ENCODE data around the gene CCL14.

CCL14 gene

GRCh38 chr17:35969558-35970380 is 16.8 kb downstream of the CCL14 start:
- H3K27me3 ChIP-seq (ENCODE audit: control insufficient read depth, insufficient read depth, low read length): no peaks in the 10 kb centered on the region
- no peak overlapping the region for H3K27ac ChIP-seq (ENCODE audit: low read depth, low read length)

DNA sequence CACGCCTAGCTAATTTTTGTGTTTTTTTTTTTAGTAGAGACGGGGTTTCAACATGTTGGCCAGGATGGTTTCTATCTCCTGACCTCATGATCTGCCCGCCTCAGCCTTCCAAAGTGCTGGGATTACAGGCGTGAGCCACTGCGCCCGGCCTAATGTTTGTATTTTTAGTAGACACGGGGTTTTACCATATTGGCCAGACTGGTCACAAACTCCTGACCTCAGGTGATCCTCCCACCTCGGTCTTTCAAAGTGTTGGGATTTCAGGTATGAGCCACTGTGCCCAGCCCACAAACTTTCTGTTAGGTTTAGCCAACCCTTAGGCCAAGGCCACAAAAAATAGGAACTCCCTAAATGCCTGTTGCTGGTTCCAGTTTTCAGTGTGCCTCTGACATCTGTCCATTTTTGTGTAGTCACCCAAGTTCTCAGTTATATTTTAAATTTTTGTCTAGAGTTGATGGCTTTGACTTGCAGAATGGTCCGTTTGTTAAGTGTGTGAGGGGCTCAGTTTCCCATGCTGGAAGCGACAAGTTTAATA is 17.9 kb downstream of the CCL14 start:
- no peaks in the 10 kb centered on the region for H3K36me3 ChIP-seq (ENCODE audit: control insufficient read depth, insufficient read depth, low read length)
- no peak overlapping the region for H3K4me3 ChIP-seq (ENCODE audit: low read depth, low read length)
- H3K9ac ChIP-seq (ENCODE audit: low read depth, low read length): no peak overlapping the region
- H3K9me3 ChIP-seq (ENCODE audit: control insufficient read depth, insufficient read depth, low read length): no peaks in the 10 kb centered on the region
- H3K4me1 ChIP-seq (ENCODE audit: control insufficient read depth, insufficient read depth, low read length): no peaks in the 10 kb centered on the region
- no peaks in the 10 kb centered on the region for H3K27me3 ChIP-seq (ENCODE audit: control insufficient read depth, insufficient read depth, low read length)
- no peak overlapping the region for H3K27ac ChIP-seq (ENCODE audit: low read depth, low read length)

More at GRCh38 chr17:35969558-35970380, 16.8 kb downstream of the CCL14 start:
- Histone ChIP-seq H3K4me1 (ENCODE audit: control insufficient read depth, insufficient read depth, low read length) (no peaks in the 10 kb centered on the region), H3K9me3 (ENCODE audit: control insufficient read depth, insufficient read depth, low read length) (no peaks in the 10 kb centered on the region), H3K9ac (ENCODE audit: low read depth, low read length) (no peak overlapping the region), H3K36me3 (ENCODE audit: control insufficient read depth, insufficient read depth, low read length) (no peaks in the 10 kb centered on the region), H3K4me3 (ENCODE audit: low read depth, low read length) (no peak overlapping the region)

DNA sequence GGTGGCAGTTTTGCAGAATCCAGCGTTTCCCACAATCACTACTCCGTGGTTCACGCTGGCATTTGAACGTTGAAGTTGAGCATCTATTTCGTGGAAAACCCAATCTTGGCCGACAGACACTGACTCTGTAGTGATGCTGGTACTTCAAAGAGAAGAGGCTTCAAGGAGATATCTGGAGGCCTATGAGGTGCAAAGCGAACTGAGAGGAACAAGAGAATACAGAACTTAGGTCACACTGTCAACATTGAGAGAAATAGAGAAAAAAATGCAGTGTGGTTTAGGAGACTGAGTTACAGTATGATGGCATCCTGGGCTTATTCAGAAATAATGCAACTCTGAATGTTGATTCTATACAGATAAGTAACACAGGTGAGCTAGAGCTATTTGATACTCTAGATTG is 21.3 kb downstream of the CCL14 start:
- no peak overlapping the region for H3K9ac ChIP-seq (ENCODE audit: low read depth, low read length)
- no peak overlapping the region for H3K4me3 ChIP-seq (ENCODE audit: low read depth, low read length)

GRCh38 chr17:35963663-35964062 is 22.9 kb downstream of the CCL14 start:
- Histone ChIP-seq H3K4me1 (ENCODE audit: control insufficient read depth, insufficient read depth, low read length) (no peaks in the 10 kb centered on the region), H3K4me3 (ENCODE audit: low read depth, low read length) (no peak overlapping the region), H3K27ac (ENCODE audit: low read depth, low read length) (no peak overlapping the region), H3K27me3 (ENCODE audit: control insufficient read depth, insufficient read depth, low read length) (no peaks in the 10 kb centered on the region), H3K36me3 (ENCODE audit: control insufficient read depth, insufficient read depth, low read length) (no peaks in the 10 kb centered on the region), H3K9me3 (ENCODE audit: control insufficient read depth, insufficient read depth, low read length) (no peaks in the 10 kb centered on the region), H3K9ac (ENCODE audit: low read depth, low read length) (no peak overlapping the region)

More for the DNA sequence above, 21.3 kb downstream of the CCL14 start:
- Histone ChIP-seq H3K9me3 (ENCODE audit: control insufficient read depth, insufficient read depth, low read length) (no peaks in the 10 kb centered on the region), H3K27me3 (ENCODE audit: control insufficient read depth, insufficient read depth, low read length) (no peaks in the 10 kb centered on the region), H3K27ac (ENCODE audit: low read depth, low read length) (no peak overlapping the region), H3K4me1 (ENCODE audit: control insufficient read depth, insufficient read depth, low read length) (no peaks in the 10 kb centered on the region), H3K36me3 (ENCODE audit: control insufficient read depth, insufficient read depth, low read length) (no peaks in the 10 kb centered on the region)

- Histone ChIP-seq H3K27ac (ENCODE audit: low read depth, low read length) (no peak overlapping the region), H3K9ac (ENCODE audit: low read depth, low read length) (no peak overlapping the region), H3K9me3 (ENCODE audit: control insufficient read depth, insufficient read depth, low read length) (no peaks in the 10 kb centered on the region), H3K4me1 (ENCODE audit: control insufficient read depth, insufficient read depth, low read length) (peaks cover 8% of the 10 kb centered on the region; the same call in 1 of the 2 replicates), H3K4me3 (ENCODE audit: low read depth, low read length) (no peak overlapping the region), H3K36me3 (ENCODE audit: control insufficient read depth, insufficient read depth, low read length) (no peaks in the 10 kb centered on the region), H3K27me3 (ENCODE audit: control insufficient read depth, insufficient read depth, low read length) (no peaks in the 10 kb centered on the region)
Observed at GRCh38 chr17:35953720-35954119, 32.8 kb downstream of the CCL14 start.

DNA sequence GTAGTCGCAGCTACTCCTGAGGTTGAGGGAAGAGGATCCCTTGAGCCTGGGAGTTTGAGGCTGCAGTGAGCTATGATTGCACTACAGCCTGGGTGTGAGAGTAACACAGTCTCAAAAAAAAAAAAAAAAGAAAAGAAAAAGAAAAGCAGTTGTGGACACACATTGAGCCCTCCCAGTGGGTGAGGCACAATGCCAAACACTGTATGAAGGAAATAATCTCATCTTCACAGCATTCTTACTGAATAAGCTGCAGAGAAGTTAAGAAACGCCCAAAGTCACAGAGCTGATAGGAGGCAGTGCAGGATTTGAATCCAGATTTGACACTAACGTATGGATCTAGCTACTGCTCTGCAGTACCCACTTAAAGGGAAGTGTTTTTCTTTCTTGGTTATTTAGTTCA is 37.1 kb downstream of the CCL14 start:
- no peak overlapping the region for H3K9ac ChIP-seq (ENCODE audit: low read depth, low read length)
- H3K4me3 ChIP-seq (ENCODE audit: low read depth, low read length): no peak overlapping the region
- H3K4me1 ChIP-seq (ENCODE audit: control insufficient read depth, insufficient read depth, low read length): peaks cover 8% of the 10 kb centered on the region; the same call in 1 of the 2 replicates
- no peaks in the 10 kb centered on the region for H3K36me3 ChIP-seq (ENCODE audit: control insufficient read depth, insufficient read depth, low read length)
- no peaks in the 10 kb centered on the region for H3K27me3 ChIP-seq (ENCODE audit: control insufficient read depth, insufficient read depth, low read length)
- H3K27ac ChIP-seq (ENCODE audit: low read depth, low read length): no peak overlapping the region
- no peaks in the 10 kb centered on the region for H3K9me3 ChIP-seq (ENCODE audit: control insufficient read depth, insufficient read depth, low read length)

- Histone ChIP-seq H3K4me1 (ENCODE audit: control insufficient read depth, insufficient read depth, low read length) (no peaks in the 10 kb centered on the region), H3K27me3 (ENCODE audit: control insufficient read depth, insufficient read depth, low read length) (no peaks in the 10 kb centered on the region), H3K9ac (ENCODE audit: low read depth, low read length) (no peak overlapping the region), H3K4me3 (ENCODE audit: low read depth, low read length) (no peak overlapping the region), H3K36me3 (ENCODE audit: control insufficient read depth, insufficient read depth, low read length) (no peaks in the 10 kb centered on the region), H3K27ac (ENCODE audit: low read depth, low read length) (no peak overlapping the region), H3K9me3 (ENCODE audit: control insufficient read depth, insufficient read depth, low read length) (no peaks in the 10 kb centered on the region)
Observed at GRCh38 chr17:35948092-35948491, 38.4 kb downstream of the CCL14 start.

DNA sequence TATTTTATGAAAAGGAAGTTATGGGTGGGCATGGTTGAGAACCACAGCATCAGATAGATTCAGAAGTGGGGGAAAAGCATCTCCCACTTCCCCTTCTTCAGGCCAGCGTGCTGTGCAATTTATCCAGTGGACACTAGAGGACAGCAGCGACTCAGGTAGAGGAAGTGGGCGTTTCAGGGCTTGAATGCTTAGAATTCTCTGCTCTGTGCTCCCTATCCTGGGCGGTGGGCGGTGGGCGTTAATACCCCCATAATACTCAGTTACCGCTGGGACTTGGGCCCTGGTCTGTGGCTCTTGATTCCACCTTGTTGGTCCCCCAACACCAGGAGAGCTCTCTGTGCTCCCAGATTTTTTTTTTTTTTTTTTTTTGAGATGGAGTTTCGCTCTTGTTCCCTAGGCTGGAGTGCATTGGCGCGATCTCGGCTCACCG is 39.4 kb downstream of the CCL14 start:
- no peaks in the 10 kb centered on the region for H3K9me3 ChIP-seq (ENCODE audit: control insufficient read depth, insufficient read depth, low read length)
- H3K9ac ChIP-seq (ENCODE audit: low read depth, low read length): no peak overlapping the region
- H3K36me3 ChIP-seq (ENCODE audit: control insufficient read depth, insufficient read depth, low read length): no peaks in the 10 kb centered on the region
- H3K27me3 ChIP-seq (ENCODE audit: control insufficient read depth, insufficient read depth, low read length): no peaks in the 10 kb centered on the region
- H3K27ac ChIP-seq (ENCODE audit: low read depth, low read length): no peak overlapping the region
- no peaks in the 10 kb centered on the region for H3K4me1 ChIP-seq (ENCODE audit: control insufficient read depth, insufficient read depth, low read length)
- no peak overlapping the region for H3K4me3 ChIP-seq (ENCODE audit: low read depth, low read length)

DNA sequence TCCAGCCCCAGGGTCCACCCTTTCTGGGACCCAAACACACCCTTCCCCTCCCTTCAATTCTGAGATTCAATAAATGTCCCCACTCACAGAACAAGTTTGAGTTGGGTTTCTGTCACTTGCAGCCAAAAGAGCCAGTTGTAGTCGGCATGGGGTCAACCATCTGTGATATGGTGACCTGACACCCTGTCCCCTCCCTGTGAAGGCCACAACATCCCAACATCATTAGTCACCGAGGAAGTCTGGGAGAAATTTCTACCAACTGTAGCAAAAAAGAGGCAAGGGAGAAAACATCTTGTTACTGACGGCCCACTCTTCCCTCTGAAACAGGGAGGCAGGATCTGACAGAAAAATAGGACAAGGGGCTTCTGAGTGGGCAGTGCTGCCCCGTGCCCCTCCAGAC is 42.4 kb downstream of the CCL14 start:
- H3K4me3 ChIP-seq (ENCODE audit: low read depth, low read length): no peak overlapping the region
- H3K9me3 ChIP-seq (ENCODE audit: control insufficient read depth, insufficient read depth, low read length): no peaks in the 10 kb centered on the region
- no peaks in the 10 kb centered on the region for H3K36me3 ChIP-seq (ENCODE audit: control insufficient read depth, insufficient read depth, low read length)
- no peak overlapping the region for H3K27ac ChIP-seq (ENCODE audit: low read depth, low read length)
- H3K4me1 ChIP-seq (ENCODE audit: control insufficient read depth, insufficient read depth, low read length): no peaks in the 10 kb centered on the region
- no peaks in the 10 kb centered on the region for H3K27me3 ChIP-seq (ENCODE audit: control insufficient read depth, insufficient read depth, low read length)
- no peak overlapping the region for H3K9ac ChIP-seq (ENCODE audit: low read depth, low read length)

GRCh38 chr17:35943537-35943936 is 43.0 kb downstream of the CCL14 start, which contains the start of gene LYZL6:
Gene LYZL6, minus strand, starts transcription at chr17:35943713. Its CDS starts 4,357 bp downstream, at chr17:35939356.
- H3K27ac ChIP-seq (ENCODE audit: low read depth, low read length): no peak within 1 kb of the TSS
- H3K4me1 ChIP-seq (ENCODE audit: control insufficient read depth, insufficient read depth, low read length): no peaks in the 10 kb centered on the region
- no peaks in the 10 kb centered on the region for H3K36me3 ChIP-seq (ENCODE audit: control insufficient read depth, insufficient read depth, low read length)
- no peak within 1 kb of the TSS for H3K4me3 ChIP-seq (ENCODE audit: low read depth, low read length)
- H3K27me3 ChIP-seq (ENCODE audit: control insufficient read depth, insufficient read depth, low read length): no peaks in the 10 kb centered on the region
- H3K9ac ChIP-seq (ENCODE audit: low read depth, low read length): no peak within 1 kb of the TSS
- H3K9me3 ChIP-seq (ENCODE audit: control insufficient read depth, insufficient read depth, low read length): no peaks in the 10 kb centered on the region

GRCh38 chr17:35942588-35943186 is 43.8 kb downstream of the CCL14 start:
- Histone ChIP-seq H3K4me1 (ENCODE audit: control insufficient read depth, insufficient read depth, low read length) (no peaks in the 10 kb centered on the region), H3K9ac (ENCODE audit: low read depth, low read length) (no peak overlapping the region), H3K27me3 (ENCODE audit: control insufficient read depth, insufficient read depth, low read length) (no peaks in the 10 kb centered on the region), H3K36me3 (ENCODE audit: control insufficient read depth, insufficient read depth, low read length) (no peaks in the 10 kb centered on the region), H3K4me3 (ENCODE audit: low read depth, low read length) (no peak overlapping the region), H3K9me3 (ENCODE audit: control insufficient read depth, insufficient read depth, low read length) (no peaks in the 10 kb centered on the region), H3K27ac (ENCODE audit: low read depth, low read length) (no peak overlapping the region)
